WTC11 (cell line): ENCODE measurements around the gene CCL23. TPM values are rescaled to one million over a fixed set of nuclear protein-coding genes. Genes with fewer than 3 reads are reported as not detected.

ENCODE experiments used
- ATAC-seq: fragments of 200-7000 bp; cut with Tn5 transposase; 2 replicates; pipeline ENCODE4 v1.10.0; 2021; ENCODE audit warnings: mild to moderate bottlenecking, moderate library complexity
- CTCF ChIA-PET: fragments of 300-600 bp; sonication (Branson Sonifier 250); formaldehyde crosslinking; loops from one replicate; lab custom pipeline; 2021; ENCODE audit warnings: antibody characterized with exemption; lab: Charles Lee
- POLR2A ChIA-PET: fragments of 350-600 bp; sonication (Branson Sonifier 250); formaldehyde crosslinking; loops from one replicate; lab custom pipeline; 2021; ENCODE audit warnings: antibody characterized with exemption; lab: Charles Lee
- DNase-seq: peaks from one replicate; pipeline ENCODE4 v3.0.0; 2021; ENCODE audit warnings: low spot score
- H3K27ac Mint-ChIP-seq: 2 replicates; pipeline ENCODE4 v1.8.0; 2021; ENCODE audit warnings: mixed read lengths
- H3K27me3 Mint-ChIP-seq: 2 replicates; pipeline ENCODE4 v1.8.0; 2021; ENCODE audit warnings: low read depth, mild to moderate bottlenecking, moderate library complexity, mixed read lengths
- H3K36me3 Mint-ChIP-seq: 2 replicates; pipeline ENCODE4 v1.8.0; 2021; ENCODE audit warnings: mixed read lengths
- H3K4me1 Mint-ChIP-seq: 2 replicates; pipeline ENCODE4 v1.8.0; 2022; ENCODE audit warnings: mixed read lengths
- H3K4me3 Mint-ChIP-seq: 2 replicates; pipeline ENCODE4 v1.8.0; 2021; ENCODE audit warnings: mild to moderate bottlenecking, moderate library complexity, mixed read lengths
- H3K9me3 Mint-ChIP-seq: 2 replicates; pipeline ENCODE4 v1.8.0; 2021; ENCODE audit warnings: mixed read lengths
- AFF4 ChIP-seq: sonication (generic); formaldehyde crosslinking; IDR thresholded peaks from 2 replicates; pipeline ENCODE4 v1.8.1; 2023; ENCODE audit warnings: mild to moderate bottlenecking, missing genetic modification reagents, borderline replicate concordance
- ATF1 ChIP-seq: sonication (generic); formaldehyde crosslinking; IDR thresholded peaks from 2 replicates; pipeline ENCODE4 v1.8.1; 2023; ENCODE audit warnings: mild to moderate bottlenecking, moderate library complexity, missing genetic modification reagents
- CREB1 ChIP-seq: sonication (generic); formaldehyde crosslinking; IDR thresholded peaks from 2 replicates; pipeline ENCODE4 v1.8.0; 2023; ENCODE audit warnings: mild to moderate bottlenecking, missing genetic modification reagents
- CTCF ChIP-seq: fragments of 200-600 bp; IDR thresholded peaks from 2 replicates; pipeline ENCODE4 v1.8.0; 2022; ENCODE audit warnings: antibody characterized with exemption
- E2F1 ChIP-seq: sonication (generic); formaldehyde crosslinking; IDR thresholded peaks from 2 replicates; pipeline ENCODE4 v1.8.0; 2022; ENCODE audit warnings: mild to moderate bottlenecking, missing genetic modification reagents
- GTF2I ChIP-seq: fragments of 250-450 bp; sonication (Bioruptor Pico); conservative IDR thresholded peaks from 2 replicates; pipeline ENCODE4 v1.4.0; 2021; ENCODE audit warnings: mild to moderate bottlenecking
- HMGXB4 ChIP-seq: sonication (generic); formaldehyde crosslinking; IDR thresholded peaks from 2 replicates; pipeline ENCODE4 v1.8.1; 2023; ENCODE audit warnings: mild to moderate bottlenecking, moderate library complexity, missing genetic modification reagents
- JUN ChIP-seq: sonication (generic); formaldehyde crosslinking; IDR thresholded peaks from 2 replicates; pipeline ENCODE4 v1.8.0; 2023; ENCODE audit warnings: mild to moderate bottlenecking, missing genetic modification reagents
- NR3C1 ChIP-seq: sonication (generic); formaldehyde crosslinking; conservative IDR thresholded peaks from 2 replicates; pipeline ENCODE4 v1.8.1; 2023; ENCODE audit warnings: low read depth, mild to moderate bottlenecking, missing genetic modification reagents
- OVOL2 ChIP-seq: fragments of 250-450 bp; sonication (Bioruptor Pico); IDR thresholded peaks from 2 replicates; pipeline ENCODE4 v1.9.0; 2021; ENCODE audit warnings: mild to moderate bottlenecking, borderline replicate concordance
- PREB ChIP-seq: sonication (generic); formaldehyde crosslinking; IDR thresholded peaks from 2 replicates; pipeline ENCODE4 v1.8.1; 2022; ENCODE audit warnings: mild to moderate bottlenecking, missing genetic modification reagents, moderate library complexity, borderline replicate concordance
- SOX15 ChIP-seq: fragments of 250-450 bp; sonication (Bioruptor Pico); IDR thresholded peaks from 2 replicates; pipeline ENCODE4 v1.9.0; 2021; ENCODE audit warnings: mild to moderate bottlenecking
- SP1 ChIP-seq: sonication (generic); formaldehyde crosslinking; conservative IDR thresholded peaks from 2 replicates; pipeline ENCODE4 v1.8.1; 2022; ENCODE audit warnings: missing genetic modification reagents
- TCF7 ChIP-seq: sonication (generic); formaldehyde crosslinking; IDR thresholded peaks from 2 replicates; pipeline ENCODE4 v1.8.0; 2022; ENCODE audit warnings: mild to moderate bottlenecking, low read depth, missing genetic modification reagents, moderate library complexity
- ZNF232 ChIP-seq: sonication (generic); formaldehyde crosslinking; IDR thresholded peaks from 2 replicates; pipeline ENCODE4 v1.8.0; 2022; ENCODE audit warnings: mild to moderate bottlenecking, missing genetic modification reagents
- ZNF317 ChIP-seq: sonication (generic); formaldehyde crosslinking; IDR thresholded peaks from 2 replicates; pipeline ENCODE4 v1.8.1; 2023; ENCODE audit warnings: low read depth, mild to moderate bottlenecking, moderate library complexity, missing genetic modification reagents, borderline replicate concordance
- total RNA-seq: library from RNA; stranded (reverse); gene quantifications from 3 replicates; pipeline ENCODE4 v1.2.3, GENCODE V29; 2021
- TF ChIP-seq, protein P1 (sequence below): sonication (generic); formaldehyde crosslinking; IDR thresholded peaks from 2 replicates; pipeline ENCODE4 v1.8.1; 2023; ENCODE audit warnings: mild to moderate bottlenecking, missing genetic modification reagents, moderate library complexity
- TF ChIP-seq, protein P2 (sequence below): sonication (generic); formaldehyde crosslinking; IDR thresholded peaks from 2 replicates; pipeline ENCODE4 v1.8.0; 2022; ENCODE audit warnings: missing genetic modification reagents
- TF ChIP-seq, protein P3 (sequence below): sonication (generic); formaldehyde crosslinking; IDR thresholded peaks from 2 replicates; pipeline ENCODE4 v1.8.1; 2022; ENCODE audit warnings: low read depth, mild to moderate bottlenecking, moderate library complexity, missing genetic modification reagents, borderline replicate concordance

CCL23 gene
- total RNA-seq, 1 experiment from 2014 or later, result not detected

DNA sequence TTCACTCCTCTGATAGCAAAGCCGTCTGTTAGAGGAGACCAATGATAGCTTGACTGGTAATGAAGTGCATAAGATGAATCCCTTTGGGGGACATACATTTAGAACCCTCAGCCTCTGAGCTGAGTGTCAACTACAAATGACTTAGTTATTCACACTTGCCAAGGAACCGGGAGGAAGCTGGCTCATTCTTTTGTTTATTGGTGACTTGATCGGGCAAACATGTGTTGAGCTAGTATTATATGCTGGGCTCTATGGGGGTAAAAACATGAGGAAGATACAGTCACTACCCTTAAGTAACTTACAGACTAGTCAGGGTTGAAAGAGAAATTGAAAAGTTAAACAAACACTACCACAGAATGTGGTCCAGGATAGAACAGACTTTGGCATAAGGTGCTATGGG is 39.4 kb downstream of the CCL23 start:
- DNase-seq (no peak), ATAC-seq (no peak)
- CTCF ChIA-PET, result interaction anchor here (2.3 to 8.5 kb wide), 4 partner anchors 9 to 504 kb away, joined by 12 to 159 read pairs (median 45); no protein-coding TSS in a partner anchor
- Mint-ChIP-seq H3K36me3 (no peaks in the 10 kb centered on the region), H3K4me3 (no peak overlapping the region), H3K27me3 (no peaks in the 10 kb centered on the region; the same call in 1 of the 2 replicates), H3K4me1 (no peaks in the 10 kb centered on the region)
- POLR2A ChIA-PET, result interaction anchor here (0.6 kb wide), 1 partner anchor 99 kb away, joined by 7 read pairs; no protein-coding TSS in a partner anchor
- TF ChIP-seq SOX15 (CRISPR knock-in tag), result no peak
- TF ChIP-seq CREB1 (CRISPR knock-in tag), result no peak
- TF ChIP-seq, protein P1, sequence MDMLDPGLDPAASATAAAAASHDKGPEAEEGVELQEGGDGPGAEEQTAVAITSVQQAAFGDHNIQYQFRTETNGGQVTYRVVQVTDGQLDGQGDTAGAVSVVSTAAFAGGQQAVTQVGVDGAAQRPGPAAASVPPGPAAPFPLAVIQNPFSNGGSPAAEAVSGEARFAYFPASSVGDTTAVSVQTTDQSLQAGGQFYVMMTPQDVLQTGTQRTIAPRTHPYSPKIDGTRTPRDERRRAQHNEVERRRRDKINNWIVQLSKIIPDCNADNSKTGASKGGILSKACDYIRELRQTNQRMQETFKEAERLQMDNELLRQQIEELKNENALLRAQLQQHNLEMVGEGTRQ (CRISPR knock-in tag), result no peak
- no peak for TF ChIP-seq ZNF317
- no peak for TF ChIP-seq OVOL2
- TF ChIP-seq, protein P2, sequence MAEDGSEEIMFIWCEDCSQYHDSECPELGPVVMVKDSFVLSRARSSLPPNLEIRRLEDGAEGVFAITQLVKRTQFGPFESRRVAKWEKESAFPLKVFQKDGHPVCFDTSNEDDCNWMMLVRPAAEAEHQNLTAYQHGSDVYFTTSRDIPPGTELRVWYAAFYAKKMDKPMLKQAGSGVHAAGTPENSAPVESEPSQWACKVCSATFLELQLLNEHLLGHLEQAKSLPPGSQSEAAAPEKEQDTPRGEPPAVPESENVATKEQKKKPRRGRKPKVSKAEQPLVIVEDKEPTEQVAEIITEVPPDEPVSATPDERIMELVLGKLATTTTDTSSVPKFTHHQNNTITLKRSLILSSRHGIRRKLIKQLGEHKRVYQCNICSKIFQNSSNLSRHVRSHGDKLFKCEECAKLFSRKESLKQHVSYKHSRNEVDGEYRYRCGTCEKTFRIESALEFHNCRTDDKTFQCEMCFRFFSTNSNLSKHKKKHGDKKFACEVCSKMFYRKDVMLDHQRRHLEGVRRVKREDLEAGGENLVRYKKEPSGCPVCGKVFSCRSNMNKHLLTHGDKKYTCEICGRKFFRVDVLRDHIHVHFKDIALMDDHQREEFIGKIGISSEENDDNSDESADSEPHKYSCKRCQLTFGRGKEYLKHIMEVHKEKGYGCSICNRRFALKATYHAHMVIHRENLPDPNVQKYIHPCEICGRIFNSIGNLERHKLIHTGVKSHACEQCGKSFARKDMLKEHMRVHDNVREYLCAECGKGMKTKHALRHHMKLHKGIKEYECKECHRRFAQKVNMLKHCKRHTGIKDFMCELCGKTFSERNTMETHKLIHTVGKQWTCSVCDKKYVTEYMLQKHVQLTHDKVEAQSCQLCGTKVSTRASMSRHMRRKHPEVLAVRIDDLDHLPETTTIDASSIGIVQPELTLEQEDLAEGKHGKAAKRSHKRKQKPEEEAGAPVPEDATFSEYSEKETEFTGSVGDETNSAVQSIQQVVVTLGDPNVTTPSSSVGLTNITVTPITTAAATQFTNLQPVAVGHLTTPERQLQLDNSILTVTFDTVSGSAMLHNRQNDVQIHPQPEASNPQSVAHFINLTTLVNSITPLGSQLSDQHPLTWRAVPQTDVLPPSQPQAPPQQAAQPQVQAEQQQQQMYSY (CRISPR knock-in tag), result no peak
- no peak for TF ChIP-seq JUN (CRISPR knock-in tag)
- TF ChIP-seq GTF2I (CRISPR knock-in tag), result no peak
- TF ChIP-seq E2F1 (CRISPR knock-in tag), result no peak
- no peak for TF ChIP-seq NR3C1 (CRISPR knock-in tag)
- no peak for TF ChIP-seq CTCF
- TF ChIP-seq, protein P3, sequence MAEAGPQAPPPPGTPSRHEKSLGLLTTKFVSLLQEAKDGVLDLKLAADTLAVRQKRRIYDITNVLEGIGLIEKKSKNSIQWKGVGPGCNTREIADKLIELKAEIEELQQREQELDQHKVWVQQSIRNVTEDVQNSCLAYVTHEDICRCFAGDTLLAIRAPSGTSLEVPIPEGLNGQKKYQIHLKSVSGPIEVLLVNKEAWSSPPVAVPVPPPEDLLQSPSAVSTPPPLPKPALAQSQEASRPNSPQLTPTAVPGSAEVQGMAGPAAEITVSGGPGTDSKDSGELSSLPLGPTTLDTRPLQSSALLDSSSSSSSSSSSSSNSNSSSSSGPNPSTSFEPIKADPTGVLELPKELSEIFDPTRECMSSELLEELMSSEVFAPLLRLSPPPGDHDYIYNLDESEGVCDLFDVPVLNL (CRISPR knock-in tag), result no peak
- TF ChIP-seq AFF4, result no peak
- no peak for TF ChIP-seq HMGXB4 (CRISPR knock-in tag)
- TF ChIP-seq ATF1 (CRISPR knock-in tag), result no peak
- no peak for TF ChIP-seq ZNF232 (CRISPR knock-in tag)
- TF ChIP-seq PREB (CRISPR knock-in tag), result no peak
- TF ChIP-seq TCF7 (CRISPR knock-in tag), result no peak
- no peak for TF ChIP-seq SP1 (CRISPR knock-in tag)
- TF ChIP-seq, all 79 proteins: peak for 0
- Mint-ChIP-seq H3K9me3 (no peaks in the 10 kb centered on the region), H3K27ac (no peak overlapping the region)
